G401 (cell line): ENCODE measurements around the gene TRIM59. TPM values are rescaled to one million over a fixed set of nuclear protein-coding genes. Genes with fewer than 3 reads are reported as not detected.

Source experiments
- total RNA-seq: library from RNA; depleted of rRNA; stranded (reverse); fragments of >200 nt; shearing (Covaris generic); gene quantifications from 2 replicates; pipeline ENCODE4 v1.2.3, GENCODE V29; 2014; rRNA removed

The TRIM59 gene
- total RNA-seq, 1 experiment from 2014 or later = not detected

Other genes with a start within 250 kb of the TRIM59 start
- gene C3orf80, start 224.4 kb downstream of the TRIM59 start, total RNA-seq = 0.25 TPM in 1 of 2 replicates, not detected in the other
- 24.8 and 53.4 TPM in 2 replicates for gene IFT80, start 50.6 kb downstream of the TRIM59 start, total RNA-seq
- gene SMC4, start 50.1 kb downstream of the TRIM59 start, total RNA-seq = 112 and 168 TPM in 2 replicates
- gene KPNA4, start 115.8 kb upstream of the TRIM59 start, total RNA-seq = 20.3 and 25.6 TPM in 2 replicates
- not detected in 2 replicates for gene ARL14, start 227.4 kb upstream of the TRIM59 start, total RNA-seq